ENCODE results near the gene HS6ST1.

The HS6ST1 gene

DNA sequence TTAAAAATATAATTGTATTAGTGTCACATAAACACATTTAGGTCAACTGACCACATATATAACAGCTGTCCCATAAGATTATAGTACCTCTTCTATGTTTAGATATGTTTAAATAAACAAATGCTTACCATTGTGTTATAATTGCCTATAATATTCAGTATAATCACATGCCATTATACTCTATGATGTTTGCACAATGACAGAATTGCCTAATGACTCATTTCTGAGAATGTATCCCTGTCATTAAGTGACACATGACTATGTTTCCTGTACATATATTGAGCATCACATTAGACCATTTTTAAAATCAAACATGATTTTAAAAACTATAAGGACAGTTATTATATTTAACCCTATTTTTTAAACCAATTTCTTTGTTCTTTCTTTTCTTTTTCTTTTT, 89.8 kb downstream of the HS6ST1 start:
- DNase-seq, result no peak

DNA sequence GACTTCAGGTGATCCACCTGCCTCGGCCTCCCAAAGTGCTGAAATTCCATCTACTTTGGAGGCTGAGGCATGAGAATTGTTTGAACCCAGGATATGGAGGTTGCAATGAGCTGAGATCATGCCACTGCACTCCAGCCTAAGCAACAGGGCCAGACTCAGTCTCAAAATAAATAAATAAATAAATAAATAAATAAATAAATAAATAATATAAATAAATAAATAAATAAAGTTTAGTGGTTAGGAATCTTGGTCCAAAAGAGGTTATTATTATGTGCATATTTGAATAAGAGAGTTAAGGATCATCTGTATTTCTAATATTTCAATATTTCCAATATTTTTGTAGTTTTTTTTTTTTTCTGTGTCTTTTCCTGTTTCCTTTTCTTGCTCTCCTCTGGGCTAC, 90.8 kb downstream of the HS6ST1 start:
- DNase-seq, result no peak

DNA sequence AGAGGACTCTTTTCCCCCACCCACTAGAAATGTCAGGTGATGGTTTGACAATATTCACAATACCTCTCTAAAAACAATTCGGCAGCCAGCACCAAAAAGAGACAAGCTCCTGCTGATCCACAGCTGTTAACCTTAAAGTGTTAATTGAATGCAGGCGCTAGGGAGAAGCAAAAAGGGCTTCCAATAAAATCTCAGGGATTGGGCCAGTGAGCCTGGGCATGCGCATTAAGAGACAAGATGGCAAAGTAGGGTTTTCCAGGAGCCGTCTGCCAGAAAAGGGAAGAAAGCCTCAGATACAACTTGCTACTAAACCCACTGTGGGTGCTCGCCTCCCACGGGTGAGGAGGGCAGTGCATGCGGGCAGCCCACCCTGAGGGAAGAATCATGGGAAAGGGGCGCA, 98.8 kb downstream of the HS6ST1 start:
- no peak for DNase-seq

DNA sequence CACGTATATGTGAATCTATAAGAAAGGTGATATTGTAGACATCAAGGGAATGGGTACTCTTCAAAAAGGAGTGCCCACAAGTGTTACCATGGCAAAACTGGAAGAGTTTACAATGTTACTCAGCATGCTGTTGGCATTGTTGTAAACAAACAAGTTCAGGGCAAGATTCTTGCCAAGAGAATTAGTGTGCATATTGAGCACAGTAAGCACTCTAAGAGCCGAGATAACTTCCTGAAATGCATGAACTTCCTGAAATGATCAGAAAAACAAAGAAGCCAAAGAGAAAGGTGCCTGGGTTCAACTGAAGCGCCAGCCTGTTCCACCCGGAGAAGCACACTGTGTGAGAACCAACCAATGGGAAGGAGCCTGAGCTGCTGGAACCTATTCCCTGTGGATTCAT, 101.0 kb downstream of the HS6ST1 start:
- DNase-seq, result no peak

DNA sequence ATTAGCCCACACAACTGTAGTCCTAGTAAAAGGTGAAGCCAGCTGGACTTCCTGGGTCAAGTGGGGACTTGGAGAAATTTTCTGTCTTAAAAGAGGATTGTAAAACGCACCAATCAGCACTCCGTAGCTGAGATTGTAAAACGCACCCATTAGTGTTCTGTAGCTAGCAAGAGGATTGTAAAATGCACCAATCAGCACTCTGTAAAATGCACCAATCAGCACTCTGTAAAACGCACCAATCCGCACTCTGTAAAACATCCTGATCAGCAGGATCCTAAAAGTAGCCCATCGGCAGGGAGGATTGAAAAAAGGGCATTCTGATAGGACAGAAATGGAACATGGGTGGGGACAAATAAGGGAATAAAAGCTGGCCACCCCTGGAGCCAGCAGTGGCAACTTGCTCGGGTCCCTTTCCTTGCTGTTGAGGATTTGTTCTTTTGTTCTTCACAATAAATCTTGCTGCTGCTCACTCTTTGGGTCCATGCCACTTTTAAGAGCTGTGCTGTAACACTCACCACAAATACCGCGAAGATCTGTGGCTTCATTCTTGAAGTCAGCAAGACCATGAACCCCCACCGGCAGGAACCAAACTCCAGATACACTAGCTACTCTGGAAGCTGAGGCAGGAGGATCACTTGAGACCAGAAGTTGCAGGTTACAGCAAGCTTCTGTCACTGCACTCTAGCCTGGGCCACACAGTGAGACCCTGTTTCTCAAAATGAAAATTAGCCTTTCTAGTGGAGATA, 102.6 kb downstream of the HS6ST1 start:
- no peak for DNase-seq

Measured in stimulated activated CD4-positive, alpha-beta T cell treated with anti-CD3 and anti-CD28 coated beads, Interleukin-4, amount 100 ng/mL, for 1 hour (primary cell).